ENCODE results near the gene IL1F10.

DNA sequence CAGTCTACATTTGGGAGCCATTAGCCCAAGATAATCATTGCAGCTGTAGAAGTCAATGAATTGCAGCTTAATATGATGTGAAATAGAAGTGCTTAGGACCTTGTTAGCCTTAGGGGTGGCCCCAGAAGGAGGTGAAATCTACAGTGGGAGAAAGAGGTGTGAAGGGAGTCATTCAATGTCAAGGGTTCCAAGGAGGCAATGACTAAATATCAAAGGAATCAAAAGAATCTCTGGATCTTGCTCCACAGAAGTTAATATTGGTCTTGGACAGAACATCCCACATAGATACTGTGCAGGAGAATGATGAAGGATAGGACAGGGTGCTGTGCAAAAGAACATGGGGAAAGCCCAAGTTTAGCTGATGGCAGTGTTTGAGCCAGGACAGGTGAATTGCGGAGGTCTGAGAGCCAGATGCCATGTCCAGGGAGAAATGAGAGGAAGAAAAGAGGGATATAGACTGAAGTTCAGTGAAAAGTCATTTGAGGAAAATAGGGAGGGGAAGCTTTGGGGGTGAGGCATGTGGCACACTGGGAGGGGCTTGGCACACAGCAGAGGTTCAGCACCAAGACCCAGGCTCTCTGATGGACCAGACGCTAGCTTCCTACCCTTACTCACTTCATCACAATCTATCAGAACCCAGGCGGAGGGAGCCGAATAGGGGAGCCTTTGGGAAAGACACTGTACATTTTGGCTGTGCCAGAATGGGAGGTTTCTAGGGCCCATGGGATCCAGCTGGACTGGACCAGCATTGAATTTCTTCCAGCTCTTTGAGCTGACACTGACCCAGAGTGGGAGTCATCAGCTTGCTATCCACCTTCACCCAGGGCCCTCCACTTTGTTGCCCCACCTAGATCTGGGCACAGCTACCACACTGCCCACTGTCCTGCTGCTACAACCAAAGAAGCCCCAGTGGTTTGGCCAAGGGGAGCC lies 2.2 kb downstream of the IL1F10 start:
- TF ChIP-seq, protein P1, sequence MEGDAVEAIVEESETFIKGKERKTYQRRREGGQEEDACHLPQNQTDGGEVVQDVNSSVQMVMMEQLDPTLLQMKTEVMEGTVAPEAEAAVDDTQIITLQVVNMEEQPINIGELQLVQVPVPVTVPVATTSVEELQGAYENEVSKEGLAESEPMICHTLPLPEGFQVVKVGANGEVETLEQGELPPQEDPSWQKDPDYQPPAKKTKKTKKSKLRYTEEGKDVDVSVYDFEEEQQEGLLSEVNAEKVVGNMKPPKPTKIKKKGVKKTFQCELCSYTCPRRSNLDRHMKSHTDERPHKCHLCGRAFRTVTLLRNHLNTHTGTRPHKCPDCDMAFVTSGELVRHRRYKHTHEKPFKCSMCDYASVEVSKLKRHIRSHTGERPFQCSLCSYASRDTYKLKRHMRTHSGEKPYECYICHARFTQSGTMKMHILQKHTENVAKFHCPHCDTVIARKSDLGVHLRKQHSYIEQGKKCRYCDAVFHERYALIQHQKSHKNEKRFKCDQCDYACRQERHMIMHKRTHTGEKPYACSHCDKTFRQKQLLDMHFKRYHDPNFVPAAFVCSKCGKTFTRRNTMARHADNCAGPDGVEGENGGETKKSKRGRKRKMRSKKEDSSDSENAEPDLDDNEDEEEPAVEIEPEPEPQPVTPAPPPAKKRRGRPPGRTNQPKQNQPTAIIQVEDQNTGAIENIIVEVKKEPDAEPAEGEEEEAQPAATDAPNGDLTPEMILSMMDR (IDR thresholded peaks at IDR 0.05), result no peak
- TF ChIP-seq POLR2AphosphoS5 (IDR thresholded peaks at IDR 0.05) (no peak), POLR2A (IDR thresholded peaks at IDR 0.05) (no peak)
